HepG2 (cell line): ENCODE results near the gene VEZF1. TPM values are rescaled to one million over a fixed set of nuclear protein-coding genes. Genes with fewer than 3 reads are reported as not detected.
A peak's percentile ranks its signal among the peaks of the same experiment; 100 is the strongest.

Experiments used
- MIER3 ChIP-seq: IDR thresholded peaks from 2 replicates; pipeline ENCODE4 v1.6.1; 2016; ENCODE audit warnings: missing compliant biosample characterization, borderline replicate concordance
- NR1H2 ChIP-seq: sonication (generic); formaldehyde crosslinking; IDR thresholded peaks from 2 replicates; pipeline ENCODE4 v1.8.1; 2022; ENCODE audit warnings: low read depth, missing genetic modification reagents, borderline replicate concordance
- POLR2G ChIP-seq: fragments of 200-400 bp; formaldehyde crosslinking; IDR thresholded peaks from 2 replicates; pipeline ENCODE4 v1.6.1; 2018; ENCODE audit warnings: mild to moderate bottlenecking, low read depth, low read length, moderate library complexity
- SETDB1 ChIP-seq: sonication (generic); formaldehyde crosslinking; IDR thresholded peaks from 2 replicates; pipeline ENCODE4 v1.5.1; 2020; ENCODE audit warnings: missing genetic modification reagents, mild to moderate bottlenecking, borderline replicate concordance
- SP4 ChIP-seq: sonication (generic); formaldehyde crosslinking; IDR thresholded peaks from 2 replicates; pipeline ENCODE4 v1.8.1; 2023; ENCODE audit warnings: mild to moderate bottlenecking, missing genetic modification reagents
- ZNF317 ChIP-seq: sonication (generic); formaldehyde crosslinking; IDR thresholded peaks from 2 replicates; pipeline ENCODE4 v1.5.0; 2020; ENCODE audit warnings: mild to moderate bottlenecking, missing genetic modification reagents
- polyA plus RNA-seq, 8 experiments: library from polyadenylated mRNA; depleted of rRNA in 3 of 8; stranded (reverse) in 7 of 8; unstranded in 1 of 8; fragments of >200 nt; fragmentation: Illumina TruSeq in 4 of 8; extraction: Trizol in 4 of 8; gene quantifications; 2 replicates each; pipeline versions ENCODE4 v1.2.1 to v1.2.3, GENCODE V29; 2011 to 2016; ENCODE audit warnings: low read depth in 4 of 8, missing spikeins in 1 of 8, mixed read lengths in 1 of 8; ENCODE audit not compliant: insufficient read depth in 1 of 8
- total RNA-seq, 5 experiments: library from RNA; depleted of rRNA; stranded (reverse); fragments of >200 nt; fragmentation: Illumina TruSeq; extraction: Trizol; gene quantifications; 2 replicates each; pipeline ENCODE4 v1.2.3, GENCODE V29; 2016; ENCODE audit warnings: low read depth in 1 of 5
- TF ChIP-seq, protein P1 (sequence below): sonication (generic); formaldehyde crosslinking; IDR thresholded peaks from 2 replicates; pipeline ENCODE4 v1.4.0; 2020; ENCODE audit warnings: missing genetic modification reagents
- TF ChIP-seq, protein P2 (sequence below), 2 experiments: sonication (generic) in 1 of 2; formaldehyde crosslinking in 1 of 2; IDR thresholded peaks; 2 replicates each; pipeline versions ENCODE4 v1.6.1 to v1.9.0; 2014 to 2022; ENCODE audit warnings: antibody characterized with exemption in 1 of 2, borderline replicate concordance in 1 of 2, inconsistent platforms in 1 of 2, low read depth in 1 of 2, missing genetic modification reagents in 1 of 2
- TF ChIP-seq, protein P3 (sequence below): sonication (generic); formaldehyde crosslinking; IDR thresholded peaks from 2 replicates; pipeline ENCODE4 v1.4.0; 2020; ENCODE audit warnings: missing genetic modification reagents, mild to moderate bottlenecking, borderline replicate concordance
- TF ChIP-seq, protein P4 (sequence below): sonication (generic); formaldehyde crosslinking; IDR thresholded peaks from 2 replicates; pipeline ENCODE4 v1.5.1; 2020; ENCODE audit warnings: mild to moderate bottlenecking, missing genetic modification reagents, borderline replicate concordance
- TF ChIP-seq, protein P5 (sequence below): sonication (generic); formaldehyde crosslinking; IDR thresholded peaks from 2 replicates; pipeline ENCODE4 v1.4.0; 2020; ENCODE audit warnings: low read depth, mild to moderate bottlenecking, missing genetic modification reagents

The VEZF1 gene
- total and polyA plus RNA-seq, 2 of the 13 experiments (the other 11 are each of a cell fraction or from before 2014, with no cell fraction given), result 45.9 to 49.7 TPM

DNA sequence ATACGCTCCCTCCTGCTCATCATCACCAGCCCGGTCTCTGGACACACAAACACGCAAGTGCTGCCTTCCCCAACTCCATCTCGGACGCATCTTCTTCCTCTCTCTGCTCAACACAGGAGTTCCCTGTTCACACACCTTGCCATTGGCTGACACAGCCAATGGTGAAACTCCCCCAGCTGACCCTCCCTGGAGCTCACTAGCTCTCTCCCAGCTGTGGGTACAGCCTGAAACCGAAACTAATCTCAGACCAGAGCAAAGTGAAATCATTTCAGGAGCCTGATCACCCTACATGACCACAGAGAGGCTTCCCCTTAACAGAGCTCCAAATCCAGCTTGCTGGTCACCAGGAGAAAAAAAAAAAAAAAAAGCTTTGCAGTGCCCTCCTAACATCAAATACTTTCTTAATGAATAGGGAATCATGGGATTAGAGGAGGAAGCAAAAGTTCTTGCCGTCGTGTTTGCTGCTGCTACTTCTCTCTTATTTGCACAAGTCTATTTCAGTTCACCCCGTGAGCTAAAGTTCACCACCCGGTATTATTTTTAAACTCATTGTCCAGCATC is 41.2 kb downstream of the VEZF1 start (continued):
- TF ChIP-seq, protein P1, sequence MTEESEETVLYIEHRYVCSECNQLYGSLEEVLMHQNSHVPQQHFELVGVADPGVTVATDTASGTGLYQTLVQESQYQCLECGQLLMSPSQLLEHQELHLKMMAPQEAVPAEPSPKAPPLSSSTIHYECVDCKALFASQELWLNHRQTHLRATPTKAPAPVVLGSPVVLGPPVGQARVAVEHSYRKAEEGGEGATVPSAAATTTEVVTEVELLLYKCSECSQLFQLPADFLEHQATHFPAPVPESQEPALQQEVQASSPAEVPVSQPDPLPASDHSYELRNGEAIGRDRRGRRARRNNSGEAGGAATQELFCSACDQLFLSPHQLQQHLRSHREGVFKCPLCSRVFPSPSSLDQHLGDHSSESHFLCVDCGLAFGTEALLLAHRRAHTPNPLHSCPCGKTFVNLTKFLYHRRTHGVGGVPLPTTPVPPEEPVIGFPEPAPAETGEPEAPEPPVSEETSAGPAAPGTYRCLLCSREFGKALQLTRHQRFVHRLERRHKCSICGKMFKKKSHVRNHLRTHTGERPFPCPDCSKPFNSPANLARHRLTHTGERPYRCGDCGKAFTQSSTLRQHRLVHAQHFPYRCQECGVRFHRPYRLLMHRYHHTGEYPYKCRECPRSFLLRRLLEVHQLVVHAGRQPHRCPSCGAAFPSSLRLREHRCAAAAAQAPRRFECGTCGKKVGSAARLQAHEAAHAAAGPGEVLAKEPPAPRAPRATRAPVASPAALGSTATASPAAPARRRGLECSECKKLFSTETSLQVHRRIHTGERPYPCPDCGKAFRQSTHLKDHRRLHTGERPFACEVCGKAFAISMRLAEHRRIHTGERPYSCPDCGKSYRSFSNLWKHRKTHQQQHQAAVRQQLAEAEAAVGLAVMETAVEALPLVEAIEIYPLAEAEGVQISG, result no peak
- TF ChIP-seq, protein P2, sequence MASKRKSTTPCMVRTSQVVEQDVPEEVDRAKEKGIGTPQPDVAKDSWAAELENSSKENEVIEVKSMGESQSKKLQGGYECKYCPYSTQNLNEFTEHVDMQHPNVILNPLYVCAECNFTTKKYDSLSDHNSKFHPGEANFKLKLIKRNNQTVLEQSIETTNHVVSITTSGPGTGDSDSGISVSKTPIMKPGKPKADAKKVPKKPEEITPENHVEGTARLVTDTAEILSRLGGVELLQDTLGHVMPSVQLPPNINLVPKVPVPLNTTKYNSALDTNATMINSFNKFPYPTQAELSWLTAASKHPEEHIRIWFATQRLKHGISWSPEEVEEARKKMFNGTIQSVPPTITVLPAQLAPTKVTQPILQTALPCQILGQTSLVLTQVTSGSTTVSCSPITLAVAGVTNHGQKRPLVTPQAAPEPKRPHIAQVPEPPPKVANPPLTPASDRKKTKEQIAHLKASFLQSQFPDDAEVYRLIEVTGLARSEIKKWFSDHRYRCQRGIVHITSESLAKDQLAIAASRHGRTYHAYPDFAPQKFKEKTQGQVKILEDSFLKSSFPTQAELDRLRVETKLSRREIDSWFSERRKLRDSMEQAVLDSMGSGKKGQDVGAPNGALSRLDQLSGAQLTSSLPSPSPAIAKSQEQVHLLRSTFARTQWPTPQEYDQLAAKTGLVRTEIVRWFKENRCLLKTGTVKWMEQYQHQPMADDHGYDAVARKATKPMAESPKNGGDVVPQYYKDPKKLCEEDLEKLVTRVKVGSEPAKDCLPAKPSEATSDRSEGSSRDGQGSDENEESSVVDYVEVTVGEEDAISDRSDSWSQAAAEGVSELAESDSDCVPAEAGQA (IDR thresholded peaks at IDR 0.05; ENCODE audit: low read depth), result no peak
- TF ChIP-seq, protein P2 (CRISPR knock-in tag; IDR thresholded peaks at IDR 0.05; ENCODE audit: borderline replicate concordance), result no peak
- no peak for TF ChIP-seq ZNF317
- TF ChIP-seq, protein P3, sequence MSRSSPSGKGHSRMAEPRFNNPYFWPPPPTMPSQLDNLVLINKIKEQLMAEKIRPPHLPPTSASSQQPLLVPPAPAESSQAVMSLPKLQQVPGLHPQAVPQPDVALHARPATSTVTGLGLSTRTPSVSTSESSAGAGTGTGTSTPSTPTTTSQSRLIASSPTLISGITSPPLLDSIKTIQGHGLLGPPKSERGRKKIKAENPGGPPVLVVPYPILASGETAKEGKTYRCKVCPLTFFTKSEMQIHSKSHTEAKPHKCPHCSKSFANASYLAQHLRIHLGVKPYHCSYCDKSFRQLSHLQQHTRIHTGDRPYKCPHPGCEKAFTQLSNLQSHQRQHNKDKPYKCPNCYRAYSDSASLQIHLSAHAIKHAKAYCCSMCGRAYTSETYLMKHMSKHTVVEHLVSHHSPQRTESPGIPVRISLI, result peak; percentile 64; the same call in 1 of the 2 replicates
- TF ChIP-seq, protein P4, sequence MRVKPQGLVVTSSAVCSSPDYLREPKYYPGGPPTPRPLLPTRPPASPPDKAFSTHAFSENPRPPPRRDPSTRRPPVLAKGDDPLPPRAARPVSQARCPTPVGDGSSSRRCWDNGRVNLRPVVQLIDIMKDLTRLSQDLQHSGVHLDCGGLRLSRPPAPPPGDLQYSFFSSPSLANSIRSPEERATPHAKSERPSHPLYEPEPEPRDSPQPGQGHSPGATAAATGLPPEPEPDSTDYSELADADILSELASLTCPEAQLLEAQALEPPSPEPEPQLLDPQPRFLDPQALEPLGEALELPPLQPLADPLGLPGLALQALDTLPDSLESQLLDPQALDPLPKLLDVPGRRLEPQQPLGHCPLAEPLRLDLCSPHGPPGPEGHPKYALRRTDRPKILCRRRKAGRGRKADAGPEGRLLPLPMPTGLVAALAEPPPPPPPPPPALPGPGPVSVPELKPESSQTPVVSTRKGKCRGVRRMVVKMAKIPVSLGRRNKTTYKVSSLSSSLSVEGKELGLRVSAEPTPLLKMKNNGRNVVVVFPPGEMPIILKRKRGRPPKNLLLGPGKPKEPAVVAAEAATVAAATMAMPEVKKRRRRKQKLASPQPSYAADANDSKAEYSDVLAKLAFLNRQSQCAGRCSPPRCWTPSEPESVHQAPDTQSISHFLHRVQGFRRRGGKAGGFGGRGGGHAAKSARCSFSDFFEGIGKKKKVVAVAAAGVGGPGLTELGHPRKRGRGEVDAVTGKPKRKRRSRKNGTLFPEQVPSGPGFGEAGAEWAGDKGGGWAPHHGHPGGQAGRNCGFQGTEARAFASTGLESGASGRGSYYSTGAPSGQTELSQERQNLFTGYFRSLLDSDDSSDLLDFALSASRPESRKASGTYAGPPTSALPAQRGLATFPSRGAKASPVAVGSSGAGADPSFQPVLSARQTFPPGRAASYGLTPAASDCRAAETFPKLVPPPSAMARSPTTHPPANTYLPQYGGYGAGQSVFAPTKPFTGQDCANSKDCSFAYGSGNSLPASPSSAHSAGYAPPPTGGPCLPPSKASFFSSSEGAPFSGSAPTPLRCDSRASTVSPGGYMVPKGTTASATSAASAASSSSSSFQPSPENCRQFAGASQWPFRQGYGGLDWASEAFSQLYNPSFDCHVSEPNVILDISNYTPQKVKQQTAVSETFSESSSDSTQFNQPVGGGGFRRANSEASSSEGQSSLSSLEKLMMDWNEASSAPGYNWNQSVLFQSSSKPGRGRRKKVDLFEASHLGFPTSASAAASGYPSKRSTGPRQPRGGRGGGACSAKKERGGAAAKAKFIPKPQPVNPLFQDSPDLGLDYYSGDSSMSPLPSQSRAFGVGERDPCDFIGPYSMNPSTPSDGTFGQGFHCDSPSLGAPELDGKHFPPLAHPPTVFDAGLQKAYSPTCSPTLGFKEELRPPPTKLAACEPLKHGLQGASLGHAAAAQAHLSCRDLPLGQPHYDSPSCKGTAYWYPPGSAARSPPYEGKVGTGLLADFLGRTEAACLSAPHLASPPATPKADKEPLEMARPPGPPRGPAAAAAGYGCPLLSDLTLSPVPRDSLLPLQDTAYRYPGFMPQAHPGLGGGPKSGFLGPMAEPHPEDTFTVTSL, result no peak
- no peak for TF ChIP-seq SP4 (CRISPR knock-in tag)
- no peak for TF ChIP-seq NR1H2
- TF ChIP-seq POLR2G, result no peak
- TF ChIP-seq, protein P5, sequence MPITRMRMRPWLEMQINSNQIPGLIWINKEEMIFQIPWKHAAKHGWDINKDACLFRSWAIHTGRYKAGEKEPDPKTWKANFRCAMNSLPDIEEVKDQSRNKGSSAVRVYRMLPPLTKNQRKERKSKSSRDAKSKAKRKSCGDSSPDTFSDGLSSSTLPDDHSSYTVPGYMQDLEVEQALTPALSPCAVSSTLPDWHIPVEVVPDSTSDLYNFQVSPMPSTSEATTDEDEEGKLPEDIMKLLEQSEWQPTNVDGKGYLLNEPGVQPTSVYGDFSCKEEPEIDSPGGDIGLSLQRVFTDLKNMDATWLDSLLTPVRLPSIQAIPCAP (CRISPR knock-in tag), result peak; percentile 95; the same call in 1 of the 2 replicates
- TF ChIP-seq MIER3 (CRISPR knock-in tag), result no peak
- no peak for TF ChIP-seq SETDB1 (CRISPR knock-in tag)
